Gastrocnemius medialis (tissue), 4 donors: ENCODE measurements around the gene NAA60.

ENCODE experiments used
- CTCF ChIP-seq, 5 experiments: fragments of 450-650 bp in 3 of 5; fragments of 200-600 bp in 2 of 5; sonication (generic) in 2 of 5; IDR thresholded peaks in 4 of 5; conservative IDR thresholded peaks in 1 of 5; 1 replicate in 4 of 5; 2 replicates in 1 of 5; pipeline ENCODE4 v1.5.1; 2016 to 2019; ENCODE audit warnings: antibody characterized with exemption in 5 of 5, mild to moderate bottlenecking in 3 of 5, moderate library complexity in 3 of 5
- POLR2A ChIP-seq, 2 donors: fragments of 450-650 bp; IDR thresholded peaks; one replicate each; pipeline ENCODE4 v1.6.1; 2017; ENCODE audit warnings: antibody characterized with exemption in 2 of 2, mild to moderate bottlenecking in 2 of 2, moderate library complexity in 2 of 2

- no peak for TF ChIP-seq CTCF (IDR thresholded peaks at IDR 0.05 in 4 of 5, conservative IDR thresholded peaks at IDR 0.05 in 1 of 5)
- TF ChIP-seq POLR2A (IDR thresholded peaks at IDR 0.05) = no peak
These were observed 25.0 kb downstream of the NAA60 start for GRCh38 chr16:3468501-3468900.
